GM12878 (cell line): Measurements from ENCODE around the gene BMP8B. TPM values are rescaled to one million over a fixed set of nuclear protein-coding genes. Genes with fewer than 3 reads are reported as not detected.

Experiments used
- ASH2L ChIP-seq: fragments of 300-600, 200-600 bp; sonication (generic); IDR thresholded peaks from 2 replicates; pipeline ENCODE4 v1.6.1; 2017; ENCODE audit warnings: low read depth, mild to moderate bottlenecking, borderline replicate concordance
- ATF3 ChIP-seq: IDR thresholded peaks from 2 replicates; pipeline ENCODE4 v1.6.1; 2011; ENCODE audit warnings: low read depth, mild to moderate bottlenecking, low read length, moderate library complexity, borderline replicate concordance; ENCODE audit errors: extremely low read depth
- BACH1 ChIP-seq: fragments of 450-650 bp; IDR thresholded peaks from 2 replicates; pipeline ENCODE4 v1.6.1; 2017; ENCODE audit warnings: mild to moderate bottlenecking, borderline replicate concordance
- CHD1 ChIP-seq: IDR thresholded peaks from 2 replicates; pipeline ENCODE4 v1.6.1; 2012; ENCODE audit warnings: low read depth, low read length, improper control_type of control experiment
- FOXM1 ChIP-seq: IDR thresholded peaks from 2 replicates; pipeline ENCODE4 v1.6.1; 2012; ENCODE audit warnings: low read depth, mild to moderate bottlenecking, inconsistent platforms, low read length, moderate library complexity
- KLF5 ChIP-seq: fragments of 450-650 bp; IDR thresholded peaks from 2 replicates; pipeline ENCODE4 v1.6.1; 2014; ENCODE audit warnings: mild to moderate bottlenecking; ENCODE audit not compliant: partially characterized antibody
- NFIC ChIP-seq: IDR thresholded peaks from 2 replicates; pipeline ENCODE4 v1.6.1; 2012; ENCODE audit warnings: low read depth, mild to moderate bottlenecking, inconsistent platforms, low read length, moderate library complexity
- NRF1 ChIP-seq: conservative IDR thresholded peaks from 2 replicates; pipeline ENCODE4 v1.6.1; 2011; ENCODE audit warnings: mild to moderate bottlenecking, low read depth, low read length, improper control_type of control experiment
- RELB ChIP-seq: fragments of 450-650 bp; IDR thresholded peaks from 2 replicates; pipeline ENCODE4 v1.6.1; 2017; ENCODE audit warnings: low read depth, mild to moderate bottlenecking, moderate library complexity
- SIX5 ChIP-seq: IDR thresholded peaks from 2 replicates; pipeline ENCODE4 v1.6.1; 2011; ENCODE audit warnings: mild to moderate bottlenecking, low read depth, low read length, moderate library complexity; ENCODE audit not compliant: severe bottlenecking
- SMARCA5 ChIP-seq: fragments of 450-650 bp; IDR thresholded peaks from 2 replicates; pipeline ENCODE4 v1.6.1; 2017; ENCODE audit warnings: mild to moderate bottlenecking
- SMC3 ChIP-seq: IDR thresholded peaks from 2 replicates; pipeline ENCODE4 v1.6.1; 2011; ENCODE audit warnings: low read length, improper control_type of control experiment, borderline replicate concordance
- SP1 ChIP-seq: IDR thresholded peaks from one replicate; pipeline ENCODE4 v1.6.1; 2011; ENCODE audit warnings: low read depth, low read length
- TAF1 ChIP-seq: IDR thresholded peaks from 2 replicates; pipeline ENCODE4 v1.6.1; 2011; ENCODE audit warnings: mild to moderate bottlenecking, low read depth, low read length, borderline replicate concordance
- TCF3 ChIP-seq: IDR thresholded peaks from 2 replicates; pipeline ENCODE4 v1.6.1; 2012; ENCODE audit warnings: low read depth, mild to moderate bottlenecking, low read length, borderline replicate concordance; ENCODE audit not compliant: insufficient read depth
- USF1 ChIP-seq: IDR thresholded peaks from 2 replicates; pipeline ENCODE4 v1.6.1; 2011; ENCODE audit warnings: borderline replicate concordance, low read depth, mild to moderate bottlenecking, moderate library complexity, mixed read lengths, low read length; ENCODE audit not compliant: insufficient read depth; ENCODE audit errors: extremely low read length
- YBX1 ChIP-seq: fragments of 450-650 bp; IDR thresholded peaks from 2 replicates; pipeline ENCODE4 v1.6.1; 2016; ENCODE audit warnings: antibody characterized with exemption
- ZBTB4 ChIP-seq: fragments of 450-650 bp; formaldehyde crosslinking; IDR thresholded peaks from 2 replicates; pipeline ENCODE4 v1.4.0; 2022; ENCODE audit warnings: mild to moderate bottlenecking, moderate library complexity
- ZNF207 ChIP-seq: fragments of 450-650 bp; IDR thresholded peaks from 2 replicates; pipeline ENCODE4 v1.6.1; 2014; ENCODE audit warnings: antibody characterized with exemption, mild to moderate bottlenecking, borderline replicate concordance
- ZSCAN29 ChIP-seq: fragments of 450-650 bp; IDR thresholded peaks from 2 replicates; pipeline ENCODE4 v1.6.1; 2017; ENCODE audit warnings: mild to moderate bottlenecking, moderate library complexity
- polyA plus RNA-seq, 11 experiments: library from polyadenylated mRNA; depleted of rRNA in 4 of 11; unstranded in 6 of 11; stranded (reverse) in 5 of 11; fragments of >200 nt; fragmentation: Nextera tagmentation in 4 of 11; fragmentation: Illumina TruSeq in 1 of 11; extraction: Ambion mirVana in 4 of 11; extraction: Trizol in 1 of 11; gene quantifications; 1 replicate in 1 of 11; 2 replicates in 10 of 11; pipeline versions ENCODE4 v1.2.1 to v1.2.3, GENCODE V29; 2011 to 2016; ENCODE audit warnings: inconsistent platforms in 2 of 11, missing spikeins in 2 of 11, low read depth in 1 of 11
- total RNA-seq, 4 experiments: library from RNA; depleted of rRNA in 3 of 4; stranded (reverse); fragments of >200 nt in 3 of 4; fragmentation: Illumina TruSeq in 1 of 4; extraction: Trizol in 1 of 4; gene quantifications; 2 replicates each; pipeline versions ENCODE4 v1.2.1 to v1.2.3, GENCODE V29; 2013 to 2021

The BMP8B gene
- total and polyA plus RNA-seq, 10 of the 15 experiments (the other 5 are each of a cell fraction or from before 2014, with no cell fraction given), result 0.09 to 1.2 (median 0.52) TPM

DNA sequence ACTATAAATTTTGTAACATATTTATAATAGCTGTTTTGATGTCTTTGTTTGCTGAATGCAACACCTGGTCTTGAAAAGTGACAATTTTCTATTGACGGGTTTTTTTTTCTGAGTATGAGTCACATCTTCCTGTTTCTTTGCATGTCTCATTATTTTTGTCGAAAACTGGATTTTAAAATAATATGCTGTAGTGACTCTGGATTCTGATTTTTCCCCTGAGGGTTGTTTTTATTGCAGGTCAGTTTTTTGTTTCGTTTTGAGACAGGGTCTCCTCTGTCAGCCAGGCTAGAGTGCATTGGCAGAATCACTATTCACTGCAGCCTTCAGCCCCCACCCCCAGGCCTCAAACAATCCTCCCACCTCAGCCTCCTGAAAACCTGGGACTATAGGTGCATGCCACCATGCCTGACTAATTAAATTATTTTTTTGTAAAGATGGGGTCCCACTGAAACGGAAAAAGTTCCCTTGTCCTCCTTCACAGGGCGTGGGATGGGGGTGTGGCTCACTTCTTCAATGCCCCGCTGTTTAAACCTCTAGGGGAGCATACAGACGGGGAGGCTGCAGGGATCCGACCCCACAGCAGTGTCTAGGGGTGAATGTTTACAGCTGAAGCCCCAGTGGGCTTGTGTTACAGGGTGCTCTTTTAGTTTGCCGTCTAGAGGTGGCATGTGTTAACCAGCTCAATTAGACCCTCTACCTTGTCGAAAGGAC, 61.3 kb downstream of the BMP8B start (continued):
- peak; percentile 59 for TF ChIP-seq NFIC
- no peak for TF ChIP-seq ZBTB4 (CRISPR knock-in tag)
- TF ChIP-seq CHD1, result no peak
- TF ChIP-seq TCF3, result no peak
- TF ChIP-seq ATF3, result no peak
- no peak for TF ChIP-seq YBX1
- TF ChIP-seq ASH2L, result no peak
- TF ChIP-seq USF1, result no peak
- TF ChIP-seq SMC3, result no peak
- no peak for TF ChIP-seq SIX5
- TF ChIP-seq BACH1, result no peak
- no peak for TF ChIP-seq KLF5
- TF ChIP-seq ZSCAN29, result no peak
- TF ChIP-seq NRF1, result no peak
- no peak for TF ChIP-seq SP1
- 0 out of 2 replicates have a peak, but pooled peaks have one; percentile 15 for TF ChIP-seq RELB
- no peak for TF ChIP-seq ZNF207
- TF ChIP-seq TAF1, result no peak
- TF ChIP-seq FOXM1, result no peak
- TF ChIP-seq SMARCA5, result no peak
